Measurements from ENCODE around the gene CDH4. TPM values are rescaled to one million over a fixed set of nuclear protein-coding genes. Genes with fewer than 3 reads are reported as not detected.
A peak's percentile ranks its signal among the peaks of the same experiment; 100 is the strongest.

The CDH4 gene
- total and polyA plus RNA-seq, 11 donors: 0.04 to 0.54 (median 0.08) TPM; not detected in 1

DNA sequence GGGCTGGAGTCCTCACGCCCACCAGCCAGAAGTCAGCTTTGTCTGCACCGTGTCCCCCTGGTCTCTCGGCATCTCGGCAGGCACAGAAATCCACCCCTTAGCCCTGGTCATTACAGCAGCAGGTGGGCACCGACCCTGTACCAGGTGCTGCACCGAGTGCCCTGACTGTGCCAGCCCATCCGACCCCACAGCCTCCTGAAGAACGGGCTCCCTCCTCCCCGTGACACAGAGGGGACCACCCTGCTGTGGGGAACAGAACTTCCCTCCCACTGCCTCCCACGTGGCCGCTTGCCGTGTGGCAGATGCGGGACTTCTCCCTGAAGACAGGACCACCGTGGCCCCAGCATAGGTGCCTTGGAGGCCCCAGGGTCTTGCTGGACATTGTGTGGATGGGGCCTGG, 652.4 kb downstream of the CDH4 start:
- H3K4me3 ChIP-seq: no peak overlapping the region
- ATAC-seq (no peak), DNase-seq (peak in 1 of 5 donors; percentile 42)
- TF ChIP-seq POLR2A (IDR thresholded peaks at IDR 0.05): no peak
- H3K4me1 ChIP-seq: no peaks in the 10 kb centered on the region
- intact Hi-C loops (cut with DNase I): no loop called here
- WGBS, 4 donors: 82 to 91% (median 88%) methylated on average over 11 to 14 of the region's 14 CpGs
- H3K36me3 ChIP-seq: no peaks in the 10 kb centered on the region
- H3K27ac ChIP-seq: no peak overlapping the region
- H3K27me3 ChIP-seq: peaks cover 0 to 19% (median 0%) of the 10 kb centered on the region in 9 donors
- no peaks in the 10 kb centered on the region for H3K9me3 ChIP-seq

DNA sequence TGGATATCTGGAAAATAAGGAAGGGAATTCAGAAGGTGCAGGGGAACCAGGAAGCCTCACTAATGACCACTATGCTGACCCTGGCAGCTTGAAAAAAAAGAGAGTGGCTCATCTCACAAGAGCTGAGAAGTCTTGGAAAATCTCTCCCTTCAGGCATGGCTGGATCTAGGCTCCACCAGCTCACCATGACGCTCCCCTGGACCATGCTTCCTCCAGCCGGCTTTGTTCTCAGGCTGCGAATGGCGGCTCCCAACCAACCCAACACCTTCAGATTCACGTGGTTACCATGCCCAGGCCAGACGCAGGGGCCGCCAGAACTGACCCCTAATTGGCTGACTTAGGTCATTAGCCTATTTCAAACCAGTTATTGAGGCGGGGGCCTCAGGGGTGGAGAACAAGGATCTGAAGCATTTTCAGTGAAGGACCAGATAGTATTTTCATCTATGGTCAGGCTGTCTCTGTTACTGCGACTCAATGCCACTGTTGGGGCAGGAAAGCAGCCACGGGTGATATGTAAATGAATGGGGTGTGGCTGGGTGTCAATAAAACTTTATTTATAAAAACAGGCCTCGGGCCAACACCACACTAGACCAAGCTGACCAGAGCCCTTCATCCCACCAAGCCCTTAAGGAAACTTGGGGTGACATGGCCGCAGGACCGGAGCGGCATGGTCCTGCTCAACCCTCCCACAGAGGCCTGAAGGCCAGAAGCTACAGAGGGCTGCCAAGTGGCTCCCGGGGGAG, 653.9 kb downstream of the CDH4 start:
- no peak for ATAC-seq
- H3K27me3 ChIP-seq: peaks cover 0 to 20% (median 0%) of the 10 kb centered on the region in 9 donors
- peaks cover 0 to 8% (median 0%) of the 10 kb centered on the region in 12 donors for H3K9me3 ChIP-seq
- TF ChIP-seq POLR2A (IDR thresholded peaks at IDR 0.05): no peak
- TF ChIP-seq, protein P1, sequence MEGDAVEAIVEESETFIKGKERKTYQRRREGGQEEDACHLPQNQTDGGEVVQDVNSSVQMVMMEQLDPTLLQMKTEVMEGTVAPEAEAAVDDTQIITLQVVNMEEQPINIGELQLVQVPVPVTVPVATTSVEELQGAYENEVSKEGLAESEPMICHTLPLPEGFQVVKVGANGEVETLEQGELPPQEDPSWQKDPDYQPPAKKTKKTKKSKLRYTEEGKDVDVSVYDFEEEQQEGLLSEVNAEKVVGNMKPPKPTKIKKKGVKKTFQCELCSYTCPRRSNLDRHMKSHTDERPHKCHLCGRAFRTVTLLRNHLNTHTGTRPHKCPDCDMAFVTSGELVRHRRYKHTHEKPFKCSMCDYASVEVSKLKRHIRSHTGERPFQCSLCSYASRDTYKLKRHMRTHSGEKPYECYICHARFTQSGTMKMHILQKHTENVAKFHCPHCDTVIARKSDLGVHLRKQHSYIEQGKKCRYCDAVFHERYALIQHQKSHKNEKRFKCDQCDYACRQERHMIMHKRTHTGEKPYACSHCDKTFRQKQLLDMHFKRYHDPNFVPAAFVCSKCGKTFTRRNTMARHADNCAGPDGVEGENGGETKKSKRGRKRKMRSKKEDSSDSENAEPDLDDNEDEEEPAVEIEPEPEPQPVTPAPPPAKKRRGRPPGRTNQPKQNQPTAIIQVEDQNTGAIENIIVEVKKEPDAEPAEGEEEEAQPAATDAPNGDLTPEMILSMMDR (IDR thresholded peaks at IDR 0.05): no peak
- H3K4me1 ChIP-seq: no peaks in the 10 kb centered on the region
- intact Hi-C loops (cut with DNase I): no loop called here
- H3K27ac ChIP-seq: no peak overlapping the region
- no peaks in the 10 kb centered on the region for H3K36me3 ChIP-seq
- H3K4me3 ChIP-seq: no peak overlapping the region
- no peak for DNase-seq
- WGBS, 4 donors: 87 to 92% (median 88%) methylated on average over 14 to 15 of the region's 15 CpGs

DNA sequence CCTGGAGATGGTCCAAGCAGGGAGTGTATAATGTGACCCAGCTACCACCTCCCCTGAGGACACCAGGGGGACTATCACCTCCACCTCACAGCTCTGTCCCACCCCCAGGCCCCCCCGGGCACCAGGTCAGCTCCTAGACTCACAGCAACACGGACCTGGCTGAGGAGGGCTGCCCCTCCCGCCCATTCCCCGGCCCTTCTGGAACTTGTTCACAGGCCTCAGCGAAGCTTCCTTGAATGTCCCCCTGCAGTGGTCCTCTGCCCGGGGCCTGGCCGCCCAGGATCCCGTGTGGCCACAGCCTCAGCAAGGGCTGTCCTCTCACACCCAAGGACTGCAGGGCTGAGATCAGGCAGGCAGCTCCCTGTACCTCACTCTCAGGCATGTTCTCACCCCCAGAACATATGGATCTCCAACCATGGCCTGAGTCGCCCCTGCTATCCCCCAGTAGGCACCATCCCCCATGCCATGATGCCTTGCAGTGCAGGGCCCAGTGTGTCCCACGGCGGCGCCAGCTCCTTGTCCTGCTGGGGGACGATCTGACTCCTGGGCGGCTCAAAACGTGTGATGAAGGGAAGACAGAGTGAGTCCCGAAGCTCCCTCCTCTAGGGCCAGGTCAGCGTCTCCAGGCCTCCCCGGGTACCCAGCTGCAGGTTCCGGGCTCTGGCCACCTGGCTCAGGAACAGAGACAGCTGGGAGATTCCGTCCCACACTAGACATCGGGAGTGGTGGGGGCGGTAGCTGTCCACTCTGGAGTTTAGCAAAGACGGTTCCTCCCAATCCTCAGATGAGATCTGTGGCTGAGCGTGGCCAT, 655.2 kb downstream of the CDH4 start:
- 79 to 86% (median 82%) methylated on average over 22 to 24 of the region's 24 CpGs for WGBS, 4 donors
- TF ChIP-seq, protein P1 (IDR thresholded peaks at IDR 0.05): no peak
- no peak overlapping the region for H3K27ac ChIP-seq
- intact Hi-C loops (cut with DNase I): no loop called here
- H3K9me3 ChIP-seq: peaks cover 0 to 10% (median 0%) of the 10 kb centered on the region in 12 donors
- DNase-seq (peak in 1 of 5 donors; percentile 51), ATAC-seq (no peak)
- peaks cover 0 to 20% (median 0%) of the 10 kb centered on the region in 9 donors for H3K27me3 ChIP-seq
- H3K4me3 ChIP-seq: no peak overlapping the region
- no peaks in the 10 kb centered on the region for H3K36me3 ChIP-seq
- no peaks in the 10 kb centered on the region for H3K4me1 ChIP-seq

DNA sequence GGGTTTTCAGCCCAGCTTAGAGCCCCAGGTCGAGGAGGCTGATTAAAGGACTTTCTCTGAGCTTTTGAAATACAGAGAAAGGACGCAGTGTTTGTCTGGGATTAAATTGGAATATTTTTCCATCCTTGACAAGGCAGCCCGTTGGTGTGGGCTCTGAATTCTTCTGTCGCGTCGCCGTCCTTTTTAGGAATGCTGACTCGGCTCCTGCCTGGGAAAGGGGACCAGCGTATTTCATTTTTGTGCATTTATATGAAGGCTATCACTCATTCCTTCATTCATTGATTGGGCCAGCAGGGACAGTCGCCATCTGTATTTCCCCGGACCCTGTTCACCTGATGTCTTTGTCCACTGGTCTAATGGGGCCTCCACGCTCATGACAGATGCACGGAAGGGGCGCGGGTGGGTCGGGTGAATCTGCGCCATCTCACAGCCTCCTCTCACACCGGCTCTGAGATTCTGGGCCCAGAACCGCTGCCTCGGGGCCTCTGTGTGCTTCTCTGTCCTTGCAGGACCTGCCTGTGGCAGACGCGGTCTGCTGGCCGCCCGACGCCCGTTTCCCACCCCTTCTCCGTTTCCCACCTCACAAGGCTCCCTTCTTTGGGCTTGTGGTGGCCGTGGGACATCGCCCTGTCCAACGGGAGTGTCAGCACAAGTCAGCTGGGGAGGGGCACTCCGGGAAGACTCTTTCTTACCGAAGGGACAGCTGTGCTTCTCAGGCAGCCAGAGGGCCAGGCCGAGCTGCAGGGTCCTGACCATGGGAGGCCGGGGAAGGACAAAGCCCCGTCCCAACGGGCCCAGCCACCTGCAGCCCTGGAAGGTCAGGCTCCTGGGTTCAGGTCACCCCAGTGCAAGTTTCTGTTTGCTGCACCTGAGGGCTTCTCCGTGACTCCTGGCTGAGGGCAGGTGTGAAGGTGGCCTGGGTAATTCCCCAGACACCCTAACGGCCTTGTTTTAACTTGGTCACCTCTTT, 656.3 kb downstream of the CDH4 start:
- peaks cover 0 to 10% (median 0%) of the 10 kb centered on the region in 12 donors for H3K9me3 ChIP-seq
- no peak for ATAC-seq
- peaks cover 0 to 20% (median 0%) of the 10 kb centered on the region in 9 donors for H3K27me3 ChIP-seq
- intact Hi-C loops (cut with DNase I): no loop called here
- TF ChIP-seq, protein P1 (IDR thresholded peaks at IDR 0.05): no peak
- TF ChIP-seq POLR2A (IDR thresholded peaks at IDR 0.05): no peak
- 79 to 84% (median 80%) methylated on average over 37 to 38 of the region's 38 CpGs for WGBS, 4 donors
- no peaks in the 10 kb centered on the region for H3K4me1 ChIP-seq
- no peak overlapping the region for H3K27ac ChIP-seq
- DNase-seq: peak in 1 of 5 donors; percentile 46
- H3K36me3 ChIP-seq: no peaks in the 10 kb centered on the region
- H3K4me3 ChIP-seq: no peak overlapping the region
